Stimulated activated CD8-positive, alpha-beta memory T cell treated with anti-CD3 and anti-CD28 coated beads, Interleukin-7, amount 100 ng/mL, for 1 hour (primary cell): ENCODE data around the gene DOK3.
"Not testable (repeated sequence)": the region's sequence is repeated elsewhere in the genome, so short reads cannot be mapped to it uniquely, and the experiment has no call there.

Experiments used
- DNase-seq, 2 donors: peaks; one replicate each; pipeline ENCODE4 v3.0.0-alpha.2; 2020; ENCODE audit warnings: low read depth in 2 of 2

DOK3 gene

GRCh38 chr5:177497292-177498012, 12.2 kb downstream of the DOK3 start, which contains the start of gene PDLIM7:
TSS of gene PDLIM7 (minus strand) at chr5:177497604. CDS start at chr5:177496512, 1,092 bp downstream.
- peak; percentile 84 to 89 for DNase-seq

DNA sequence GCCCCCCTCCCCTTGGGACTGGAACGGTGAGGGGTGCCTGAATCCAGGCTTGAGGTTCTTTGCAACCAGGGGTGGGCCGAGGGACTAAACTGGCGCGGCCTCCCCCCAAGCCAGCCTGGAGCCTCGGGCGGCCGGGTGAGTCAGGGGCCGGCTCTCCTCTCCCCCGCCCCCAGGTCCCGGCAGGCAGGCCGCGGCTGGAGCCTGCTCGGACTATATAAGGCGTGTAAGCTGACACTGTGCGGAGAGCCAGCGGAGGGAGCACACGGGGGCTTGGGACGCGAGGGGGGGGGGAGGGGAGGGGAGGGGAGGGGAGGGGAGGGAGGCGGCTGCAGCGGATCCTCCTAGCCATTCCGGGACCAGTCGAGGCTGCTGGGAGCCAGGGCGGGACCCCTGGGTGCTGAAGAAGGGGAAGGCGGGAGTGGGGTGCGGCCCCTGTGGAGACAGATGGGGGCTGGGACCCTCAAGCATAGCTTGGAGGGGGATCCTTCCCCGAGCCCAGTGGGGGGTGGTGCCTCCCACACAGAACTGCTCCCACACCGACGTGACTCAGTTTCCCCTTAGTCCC, 12.8 kb downstream of the DOK3 start:
- no peak for DNase-seq

DNA sequence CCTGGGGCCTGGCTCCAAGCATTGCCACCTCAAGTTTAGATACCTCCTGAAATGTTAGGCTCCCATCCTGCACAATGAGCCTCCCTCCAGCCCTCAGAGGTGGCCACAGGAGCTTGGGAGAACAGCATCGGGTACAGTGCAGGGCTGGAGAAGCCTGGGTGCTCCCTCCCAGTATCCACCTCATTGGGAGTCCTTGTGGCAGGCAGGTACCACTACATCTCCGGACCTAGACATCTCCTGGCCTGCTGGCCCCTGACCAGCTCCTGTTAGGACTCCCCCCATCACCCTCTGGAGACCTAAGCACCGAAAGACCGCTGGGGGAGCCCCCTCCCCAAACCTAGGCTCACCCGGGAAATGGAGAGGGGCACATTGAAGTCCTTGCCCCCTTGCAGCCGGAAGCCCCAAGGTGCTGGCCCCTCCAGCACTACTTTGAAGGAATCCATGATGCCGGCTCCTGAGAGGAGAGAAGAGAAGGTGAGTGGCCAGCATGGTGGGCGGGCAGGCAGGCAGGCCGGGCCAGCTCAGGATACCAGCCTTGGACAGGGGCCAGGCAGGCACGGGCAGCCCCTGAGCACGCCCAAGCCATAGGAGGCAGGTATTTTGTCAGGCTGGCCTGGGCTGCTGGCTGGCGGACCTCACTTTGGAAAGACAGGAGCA, 13.4 kb downstream of the DOK3 start:
- DNase-seq: no peak

- DNase-seq: no peak
Measured at GRCh38 chr5:177495243-177496060, 14.2 kb downstream of the DOK3 start.

DNA sequence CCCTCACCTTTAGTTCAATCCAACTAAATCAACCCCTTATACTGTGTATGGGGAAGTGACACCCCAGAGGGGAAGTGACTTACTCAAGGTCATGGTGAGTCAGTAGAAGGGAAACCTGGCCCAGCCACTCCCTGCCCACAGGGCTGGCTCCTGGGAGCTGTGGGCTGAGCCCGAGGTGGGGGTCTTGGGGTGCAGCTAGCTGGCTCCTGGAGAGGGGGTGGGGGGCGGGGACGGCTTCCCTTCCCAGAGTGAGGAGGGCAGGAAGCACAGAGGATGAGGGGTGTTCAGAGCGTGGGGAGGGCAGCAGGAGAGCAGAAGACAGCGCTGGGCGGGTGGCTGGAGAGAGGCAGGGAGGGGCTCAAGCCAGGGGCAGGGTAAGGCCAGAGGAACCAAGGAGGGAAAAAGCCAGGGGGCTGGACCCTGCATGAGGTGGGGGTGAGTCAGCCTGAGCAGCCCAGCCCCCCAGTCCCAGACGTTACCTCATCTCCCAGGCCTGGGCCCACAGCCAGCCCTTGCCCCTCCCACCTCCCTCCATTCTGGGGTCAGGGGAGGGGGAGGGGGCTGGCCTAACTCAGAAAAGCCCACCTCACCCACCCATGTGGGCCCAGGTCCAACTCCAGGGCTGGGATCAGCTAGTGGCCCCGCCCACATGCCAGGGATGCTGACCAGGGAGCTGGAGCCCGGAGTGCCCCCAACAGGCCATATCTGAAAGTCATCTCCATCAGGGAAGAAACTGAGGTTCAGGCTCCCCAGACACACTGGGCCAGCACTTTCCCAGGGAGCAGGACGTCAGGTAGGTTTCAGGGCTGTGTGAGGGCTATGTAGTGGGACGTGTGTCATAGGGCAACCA, 15.1 kb downstream of the DOK3 start:
- no peak for DNase-seq

- no peak for DNase-seq
Measured at GRCh38 chr5:177493795-177494345, 15.8 kb downstream of the DOK3 start.

- DNase-seq: no peak
Measured at GRCh38 chr5:177492841-177493240, 16.8 kb downstream of the DOK3 start.

GRCh38 chr5:177491983-177492746, 17.5 kb downstream of the DOK3 start:
- no peak for DNase-seq

DNA sequence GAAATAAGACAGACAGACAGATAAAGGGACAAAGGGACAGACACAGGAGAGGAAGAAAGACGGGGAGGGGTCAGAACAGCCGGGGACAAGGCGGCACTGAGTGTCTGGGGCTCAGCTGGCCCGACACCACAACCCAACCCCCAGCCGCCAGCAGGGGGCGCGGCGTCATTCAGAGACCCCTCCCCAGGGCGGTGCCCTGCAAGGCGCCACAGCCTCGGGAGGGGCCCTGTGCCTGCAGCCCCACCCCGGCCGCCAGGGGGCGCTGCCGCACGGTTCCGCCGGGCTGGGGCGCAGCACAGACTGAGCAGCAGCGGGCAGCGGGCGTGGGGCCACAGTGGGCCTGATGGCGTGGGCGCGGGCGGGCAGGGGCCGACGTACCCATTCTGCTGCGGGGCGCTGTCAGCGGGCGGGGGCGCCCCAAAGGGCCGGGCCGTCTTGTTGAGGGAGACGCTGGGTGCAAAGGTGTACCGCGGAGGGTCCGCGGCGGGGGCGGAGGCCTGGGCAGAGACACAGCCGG, 18.1 kb downstream of the DOK3 start:
- no peak for DNase-seq

DNA sequence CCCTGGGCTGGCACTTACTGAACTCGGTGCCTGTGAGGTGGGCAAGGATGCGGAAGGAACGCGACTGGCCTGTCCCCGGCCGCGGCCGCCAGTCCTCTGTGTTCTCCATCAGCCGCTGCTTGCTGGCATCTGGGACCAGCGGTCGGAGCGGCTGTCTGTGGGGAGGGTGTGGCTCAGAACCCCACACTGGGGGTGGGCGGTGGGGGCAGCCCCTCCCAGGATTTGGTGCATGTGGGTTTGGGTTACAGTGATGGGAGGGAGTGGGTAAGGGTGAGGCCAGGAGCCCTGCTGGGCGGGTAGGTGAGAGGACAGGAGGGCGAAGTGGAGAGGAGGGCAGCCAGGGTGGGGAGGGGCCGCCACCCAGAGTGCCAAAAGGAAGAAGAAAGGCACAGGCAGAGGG, 18.6 kb downstream of the DOK3 start:
- DNase-seq: no peak

DNA sequence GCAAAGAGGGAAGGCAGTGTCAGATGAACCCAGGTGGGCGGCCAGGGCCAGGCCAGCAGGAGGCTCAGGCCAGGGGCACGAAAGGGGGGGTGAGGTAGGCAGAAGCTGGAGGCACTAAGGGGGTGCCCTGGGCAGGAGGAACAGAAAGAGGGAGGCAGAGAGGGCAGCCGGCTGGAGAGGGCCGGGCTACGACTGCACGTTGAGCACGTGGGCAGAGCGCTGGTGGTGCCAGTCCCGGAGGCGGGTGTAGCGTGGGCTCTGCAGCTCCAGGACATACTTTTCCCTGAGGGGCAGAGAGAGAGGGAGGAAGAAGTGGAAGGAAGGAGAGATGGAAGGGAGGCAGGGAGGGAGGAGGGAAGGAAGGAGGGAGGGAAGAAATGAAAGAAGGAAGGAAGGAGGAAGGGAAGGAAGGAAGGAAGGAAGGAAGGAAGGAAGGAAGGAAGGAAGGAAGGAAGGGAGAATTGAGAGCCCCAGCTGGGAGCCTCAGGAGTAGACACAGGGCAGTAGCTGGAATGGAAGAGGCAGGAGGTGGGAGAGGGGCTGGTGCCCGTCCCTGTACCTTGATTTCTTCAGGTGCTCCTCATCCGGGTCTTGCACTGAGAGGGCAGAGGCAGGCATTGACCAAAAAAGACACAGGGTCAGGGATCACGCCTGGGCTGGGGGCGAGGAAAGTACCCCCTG, 19.2 kb downstream of the DOK3 start:
- DNase-seq: no peak

- no peak for DNase-seq
Measured at GRCh38 chr5:177489119-177489716, 20.4 kb downstream of the DOK3 start.

DNA sequence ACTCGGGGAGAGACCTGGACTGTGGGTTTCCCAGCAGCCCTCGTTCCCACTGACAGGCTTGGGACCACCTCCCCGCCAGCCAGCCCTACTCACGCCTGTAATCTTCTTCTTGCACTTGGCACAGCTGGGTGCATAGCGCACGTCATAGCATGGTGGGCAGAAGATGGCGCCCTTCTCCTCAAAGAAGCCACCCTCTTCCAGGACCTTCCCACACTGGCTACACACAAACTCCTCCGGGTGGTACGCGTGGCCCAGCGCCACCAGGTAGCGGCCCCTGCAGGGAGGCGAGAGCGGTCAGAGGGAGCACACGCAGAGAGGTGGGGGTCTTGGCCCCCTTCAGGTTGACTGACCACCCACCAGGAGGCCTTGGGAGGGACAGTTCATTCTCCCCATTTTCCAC, 21.7 kb downstream of the DOK3 start:
- no peak for DNase-seq

DNA sequence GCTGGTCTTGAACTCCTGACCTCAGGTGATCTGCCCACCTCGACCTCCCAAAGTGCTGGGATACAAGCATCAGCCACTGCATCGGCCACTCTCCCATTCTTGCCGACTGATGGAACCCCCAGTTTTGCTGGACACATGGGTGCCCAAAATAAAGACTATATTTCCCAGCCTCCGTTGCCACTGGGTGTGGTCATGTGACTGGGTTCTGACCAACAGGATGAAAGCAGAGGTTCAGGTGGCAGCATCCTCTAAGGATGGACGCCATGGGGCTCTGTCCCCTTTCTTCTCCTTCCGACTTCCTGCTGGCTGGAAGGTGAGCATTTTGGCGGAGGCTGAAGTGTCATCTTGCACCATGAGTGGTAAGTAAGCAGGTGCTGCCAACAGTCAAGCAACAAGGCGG, 22.5 kb downstream of the DOK3 start:
- DNase-seq: no peak

GRCh38 chr5:177486256-177486655, 23.4 kb downstream of the DOK3 start:
- DNase-seq: no peak

GRCh38 chr5:177485753-177486152, 23.9 kb downstream of the DOK3 start:
- not testable (repeated sequence) for DNase-seq

- DNase-seq: no peak
Measured at GRCh38 chr5:177484902-177485549, 24.6 kb downstream of the DOK3 start.
